Activated naive CD8-positive, alpha-beta T cell (primary cell): ENCODE measurements around the gene PACRG.

Experiments used
- H3K27ac Mint-ChIP-seq: one replicate; pipeline ENCODE4 v1.8.0; 2021; ENCODE audit warnings: mixed read lengths
- H3K27me3 Mint-ChIP-seq: one replicate; pipeline ENCODE4 v1.8.0; 2021; ENCODE audit warnings: mixed read lengths
- H3K36me3 Mint-ChIP-seq: one replicate; pipeline ENCODE4 v1.8.0; 2021; ENCODE audit warnings: mixed read lengths
- H3K4me1 Mint-ChIP-seq: one replicate; pipeline ENCODE4 v1.8.0; 2021; ENCODE audit warnings: low read depth, mixed read lengths
- H3K4me3 Mint-ChIP-seq: one replicate; pipeline ENCODE4 v1.8.0; 2021; ENCODE audit warnings: mild to moderate bottlenecking, mixed read lengths
- H3K9me3 Mint-ChIP-seq: one replicate; pipeline ENCODE4 v1.8.0; 2021; ENCODE audit warnings: low read depth, mixed read lengths

The PACRG gene

GRCh38 chr6:163287626-163288025 lies 559.9 kb downstream of the PACRG start:
- Mint-ChIP-seq H3K27me3 (peaks cover 2% of the 10 kb centered on the region), H3K9me3 (no peaks in the 10 kb centered on the region), H3K4me3 (no peak overlapping the region), H3K4me1 (no peaks in the 10 kb centered on the region), H3K36me3 (no peaks in the 10 kb centered on the region), H3K27ac (no peak overlapping the region)

- Mint-ChIP-seq H3K4me3 (no peak overlapping the region), H3K27me3 (peaks cover 2% of the 10 kb centered on the region), H3K27ac (no peak overlapping the region), H3K9me3 (no peaks in the 10 kb centered on the region), H3K4me1 (no peaks in the 10 kb centered on the region), H3K36me3 (no peaks in the 10 kb centered on the region)
These were observed 560.3 kb downstream of the PACRG start for GRCh38 chr6:163288066-163288465.

DNA sequence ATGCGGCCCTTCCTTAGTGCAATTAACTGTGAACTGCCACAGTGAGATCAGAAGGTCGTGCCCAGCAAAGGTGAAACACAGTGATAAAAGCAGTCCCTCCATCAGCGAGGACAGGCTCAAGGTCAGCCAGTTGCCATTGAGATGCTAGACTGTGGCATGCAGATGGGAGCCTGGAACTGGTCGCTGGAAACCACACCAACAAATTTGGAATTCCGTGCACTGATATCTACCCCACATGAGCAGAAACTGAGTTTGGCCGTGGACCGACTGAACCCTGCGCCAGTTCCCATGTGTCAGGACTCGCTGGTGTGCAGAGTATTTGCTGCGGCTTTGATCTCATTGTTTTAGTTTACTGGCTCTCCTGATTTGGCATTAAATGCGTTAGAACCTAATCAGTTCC lies 561.1 kb downstream of the PACRG start:
- Mint-ChIP-seq H3K27ac (no peak overlapping the region), H3K4me1 (no peaks in the 10 kb centered on the region), H3K9me3 (no peaks in the 10 kb centered on the region), H3K27me3 (peaks cover 2% of the 10 kb centered on the region), H3K4me3 (no peak overlapping the region), H3K36me3 (no peaks in the 10 kb centered on the region)

DNA sequence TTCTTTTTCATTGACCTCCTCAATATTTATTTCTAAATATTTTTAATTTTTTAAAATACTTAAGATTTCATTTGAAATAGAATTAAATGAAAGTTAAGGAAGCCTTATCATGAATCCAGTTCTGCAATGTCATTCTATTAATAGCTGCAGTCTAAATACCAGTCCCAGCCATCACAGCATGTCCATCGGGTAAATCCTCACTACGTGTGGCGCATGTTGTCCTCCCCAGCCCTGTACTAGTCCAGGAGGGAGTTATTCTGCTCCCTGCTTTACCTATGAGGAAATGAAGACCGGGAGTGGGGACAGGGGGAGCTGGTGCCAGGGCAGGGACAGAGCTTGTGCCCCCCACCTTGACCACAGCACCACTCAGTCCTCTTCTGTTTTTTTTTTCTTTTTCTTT lies 561.7 kb downstream of the PACRG start:
- no peak overlapping the region for H3K4me3 Mint-ChIP-seq
- no peaks in the 10 kb centered on the region for H3K36me3 Mint-ChIP-seq
- no peak overlapping the region for H3K27ac Mint-ChIP-seq
- no peaks in the 10 kb centered on the region for H3K4me1 Mint-ChIP-seq
- no peaks in the 10 kb centered on the region for H3K9me3 Mint-ChIP-seq
- peaks cover 2% of the 10 kb centered on the region for H3K27me3 Mint-ChIP-seq

DNA sequence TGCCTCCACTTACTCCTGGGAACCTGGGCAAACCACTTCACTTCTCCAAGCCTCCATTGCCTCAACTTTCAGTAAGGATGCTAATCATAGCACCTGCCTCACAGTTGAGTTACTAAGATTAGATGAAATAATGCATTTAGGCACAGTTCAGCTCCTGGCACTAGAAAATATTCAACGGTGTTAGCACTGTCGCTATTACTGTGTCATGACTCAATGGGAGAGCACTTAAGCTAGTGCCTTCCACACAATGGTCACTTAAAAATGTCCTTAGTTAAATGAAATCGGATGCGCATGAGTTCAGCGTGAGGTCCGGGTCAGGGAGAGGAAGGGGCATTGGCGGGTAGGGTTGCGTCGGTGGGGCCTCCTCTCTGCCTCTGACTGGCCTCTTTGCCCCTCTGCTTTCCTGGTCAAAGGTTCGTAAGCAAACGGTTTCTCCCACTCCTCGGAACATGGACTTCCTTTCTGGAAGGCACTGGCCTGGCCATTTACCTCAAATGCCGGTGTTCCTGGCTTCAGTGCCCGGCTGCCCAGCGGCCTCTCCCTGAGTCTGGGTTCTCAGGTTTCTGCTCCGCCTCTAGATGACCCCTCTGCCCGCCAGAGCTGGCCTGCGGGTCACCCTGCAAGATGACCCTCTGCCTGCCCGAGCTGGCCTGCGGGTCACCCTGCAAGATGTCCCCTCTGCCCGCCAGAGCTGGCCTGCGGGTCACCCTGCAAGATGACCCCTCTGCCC lies 562.9 kb downstream of the PACRG start:
- H3K4me1 Mint-ChIP-seq, result no peaks in the 10 kb centered on the region
- no peak overlapping the region for H3K27ac Mint-ChIP-seq
- no peaks in the 10 kb centered on the region for H3K27me3 Mint-ChIP-seq
- no peak overlapping the region for H3K4me3 Mint-ChIP-seq
- no peaks in the 10 kb centered on the region for H3K36me3 Mint-ChIP-seq
- no peaks in the 10 kb centered on the region for H3K9me3 Mint-ChIP-seq

- Mint-ChIP-seq H3K4me3 (no peak overlapping the region), H3K27me3 (no peaks in the 10 kb centered on the region), H3K36me3 (no peaks in the 10 kb centered on the region), H3K4me1 (no peaks in the 10 kb centered on the region), H3K9me3 (no peaks in the 10 kb centered on the region), H3K27ac (no peak overlapping the region)
These were observed 563.8 kb downstream of the PACRG start for GRCh38 chr6:163291622-163292021.

GRCh38 chr6:163293286-163293685 lies 565.5 kb downstream of the PACRG start:
- no peak overlapping the region for H3K27ac Mint-ChIP-seq
- no peak overlapping the region for H3K4me3 Mint-ChIP-seq
- H3K4me1 Mint-ChIP-seq, result no peaks in the 10 kb centered on the region
- H3K9me3 Mint-ChIP-seq, result no peaks in the 10 kb centered on the region
- H3K36me3 Mint-ChIP-seq, result no peaks in the 10 kb centered on the region
- peaks cover 1% of the 10 kb centered on the region for H3K27me3 Mint-ChIP-seq

DNA sequence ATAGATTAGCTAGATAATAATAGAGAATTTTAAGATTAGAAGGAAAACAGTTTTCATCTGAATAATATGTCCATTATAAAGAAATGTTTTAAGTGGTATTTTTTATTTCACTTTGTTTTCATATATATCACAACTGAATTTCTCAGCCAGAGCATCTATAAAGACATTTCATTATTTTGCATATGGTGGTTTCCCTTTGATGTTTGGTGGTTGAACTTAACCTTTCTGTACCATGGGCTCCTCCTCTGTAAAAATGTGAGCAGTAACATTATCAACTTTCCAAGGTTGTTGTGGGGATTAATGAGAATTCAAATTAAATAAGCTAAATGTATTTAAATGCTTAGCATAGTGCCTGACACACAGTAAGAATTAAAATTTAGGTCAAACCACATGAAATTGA lies 567.0 kb downstream of the PACRG start:
- no peaks in the 10 kb centered on the region for H3K36me3 Mint-ChIP-seq
- no peak overlapping the region for H3K4me3 Mint-ChIP-seq
- H3K27me3 Mint-ChIP-seq, result peaks cover 1% of the 10 kb centered on the region
- H3K4me1 Mint-ChIP-seq, result no peaks in the 10 kb centered on the region
- no peak overlapping the region for H3K27ac Mint-ChIP-seq
- no peaks in the 10 kb centered on the region for H3K9me3 Mint-ChIP-seq

GRCh38 chr6:163296835-163297519 lies 569.2 kb downstream of the PACRG start:
- H3K4me1 Mint-ChIP-seq, result no peaks in the 10 kb centered on the region
- H3K36me3 Mint-ChIP-seq, result no peaks in the 10 kb centered on the region
- peaks cover 1% of the 10 kb centered on the region for H3K27me3 Mint-ChIP-seq

GRCh38 chr6:163298079-163298830 lies 570.5 kb downstream of the PACRG start:
- peaks cover 1% of the 10 kb centered on the region for H3K27me3 Mint-ChIP-seq
- no peaks in the 10 kb centered on the region for H3K4me1 Mint-ChIP-seq
- no peak overlapping the region for H3K27ac Mint-ChIP-seq
- H3K4me3 Mint-ChIP-seq, result no peak overlapping the region
- H3K9me3 Mint-ChIP-seq, result no peaks in the 10 kb centered on the region
- no peaks in the 10 kb centered on the region for H3K36me3 Mint-ChIP-seq

More at GRCh38 chr6:163296835-163297519, 569.2 kb downstream of the PACRG start:
- H3K9me3 Mint-ChIP-seq, result no peaks in the 10 kb centered on the region
- no peak overlapping the region for H3K4me3 Mint-ChIP-seq
- H3K27ac Mint-ChIP-seq, result no peak overlapping the region

- Mint-ChIP-seq H3K4me1 (no peaks in the 10 kb centered on the region), H3K36me3 (no peaks in the 10 kb centered on the region)
These were observed 573.1 kb downstream of the PACRG start for GRCh38 chr6:163300838-163301237.

GRCh38 chr6:163301726-163302635 lies 574.2 kb downstream of the PACRG start:
- Mint-ChIP-seq H3K27ac (no peak overlapping the region), H3K27me3 (peaks cover 1% of the 10 kb centered on the region), H3K9me3 (no peaks in the 10 kb centered on the region)

More at GRCh38 chr6:163300838-163301237, 573.1 kb downstream of the PACRG start:
- H3K27ac Mint-ChIP-seq, result no peak overlapping the region
- no peak overlapping the region for H3K4me3 Mint-ChIP-seq
- H3K27me3 Mint-ChIP-seq, result peaks cover 1% of the 10 kb centered on the region
- H3K9me3 Mint-ChIP-seq, result no peaks in the 10 kb centered on the region

DNA sequence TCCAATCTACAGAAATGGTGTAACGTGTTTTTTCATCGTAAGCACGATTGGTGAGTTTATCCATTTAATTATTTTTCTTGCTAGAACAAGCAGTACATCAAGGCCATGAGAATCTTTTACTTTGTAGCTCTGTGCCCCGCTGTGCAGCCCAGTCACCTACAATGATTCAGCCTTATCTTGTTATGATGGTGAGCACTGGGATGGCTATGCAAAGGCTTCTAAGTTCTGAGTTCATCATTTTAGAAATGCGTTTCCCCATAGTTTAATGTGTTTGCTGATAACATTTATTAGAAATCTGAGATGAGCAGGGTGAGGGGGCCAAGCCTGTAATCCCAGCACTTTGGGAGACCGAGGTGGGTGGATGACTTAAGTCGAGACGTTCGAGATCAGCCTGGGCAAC lies 575.0 kb downstream of the PACRG start:
- Mint-ChIP-seq H3K4me3 (no peak overlapping the region), H3K27me3 (peaks cover 1% of the 10 kb centered on the region), H3K36me3 (no peaks in the 10 kb centered on the region), H3K27ac (no peak overlapping the region), H3K9me3 (no peaks in the 10 kb centered on the region), H3K4me1 (no peaks in the 10 kb centered on the region)

More at GRCh38 chr6:163301726-163302635, 574.2 kb downstream of the PACRG start:
- Mint-ChIP-seq H3K36me3 (no peaks in the 10 kb centered on the region), H3K4me3 (no peak overlapping the region), H3K4me1 (no peaks in the 10 kb centered on the region)

DNA sequence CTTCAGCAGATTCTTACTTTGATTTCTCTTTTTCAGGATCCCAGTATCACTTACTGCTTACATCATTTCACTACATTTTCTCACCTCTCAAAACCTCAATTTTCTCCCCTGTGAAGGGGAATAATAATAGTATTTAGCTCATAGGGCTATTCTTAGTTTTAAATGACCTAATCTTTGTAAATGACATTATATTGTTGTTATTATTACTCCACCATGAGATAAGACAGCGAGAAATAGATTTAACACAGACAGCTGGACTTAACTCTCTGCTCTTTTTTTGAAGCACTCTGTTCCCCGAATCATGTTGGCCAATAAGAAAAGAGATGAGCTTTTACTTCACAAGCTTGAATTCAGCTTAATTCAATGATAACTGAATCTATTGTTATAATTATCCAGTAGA lies 578.2 kb downstream of the PACRG start:
- no peak overlapping the region for H3K4me3 Mint-ChIP-seq
- H3K27me3 Mint-ChIP-seq, result peaks cover 2% of the 10 kb centered on the region
- H3K36me3 Mint-ChIP-seq, result no peaks in the 10 kb centered on the region
- H3K4me1 Mint-ChIP-seq, result no peaks in the 10 kb centered on the region
- no peak overlapping the region for H3K27ac Mint-ChIP-seq
- no peaks in the 10 kb centered on the region for H3K9me3 Mint-ChIP-seq
